DMS79 (cell line): ENCODE measurements around the gene NAA60.
"Not testable (repeated sequence)": the region's sequence is repeated elsewhere in the genome, so short reads cannot be mapped to it uniquely, and the experiment has no call there.

Source experiments
- DNase-seq: peaks from one replicate; lab custom pipeline; 2025; lab: John Stamatoyannopoulos, UW

Gene NAA60

DNA sequence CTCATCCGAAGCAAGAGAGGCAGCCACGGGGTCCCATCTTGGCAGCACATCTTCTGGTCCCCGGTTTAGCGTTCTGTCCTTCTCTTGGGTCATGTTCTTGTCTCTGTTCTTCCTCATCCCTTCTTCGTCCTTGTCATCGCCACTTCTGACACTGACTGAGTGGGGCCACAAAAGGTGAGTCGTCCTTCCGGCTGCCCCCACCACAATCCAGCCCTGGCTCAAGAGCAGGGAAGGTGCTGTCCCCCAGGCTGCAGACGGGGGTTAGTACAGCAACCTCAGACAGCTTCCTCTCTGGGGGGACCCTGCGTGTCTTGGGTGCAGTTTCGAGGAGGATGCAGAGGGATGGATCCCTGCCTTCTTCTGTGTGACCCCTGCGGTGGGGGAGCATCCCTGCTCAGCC is 21.8 kb downstream of the NAA60 start:
- no peak for DNase-seq

GRCh38 chr16:3465911-3466584 is 22.6 kb downstream of the NAA60 start:
- no peak for DNase-seq

- no peak for DNase-seq
Observed at GRCh38 chr16:3467182-3467581, 23.7 kb downstream of the NAA60 start.

DNA sequence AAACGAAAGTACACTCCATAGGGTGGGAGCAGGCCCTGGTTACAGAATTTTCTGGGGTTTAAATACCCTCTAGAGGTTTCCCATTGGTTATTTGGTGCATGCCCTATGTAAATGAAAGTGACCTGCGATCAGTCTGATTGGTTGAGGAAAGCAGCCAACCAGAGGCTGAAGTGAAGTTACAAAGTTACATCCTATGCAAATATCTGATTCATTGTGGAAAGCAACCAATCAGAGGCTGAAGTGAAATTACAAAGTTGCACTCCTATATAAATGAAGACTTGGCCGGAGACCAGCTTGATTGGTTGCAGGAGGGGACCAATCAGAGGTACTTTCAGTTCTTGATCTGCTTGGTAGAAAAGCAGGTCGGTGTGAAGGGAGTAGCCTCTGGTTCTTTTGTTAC is 24.4 kb downstream of the NAA60 start:
- no peak for DNase-seq

DNA sequence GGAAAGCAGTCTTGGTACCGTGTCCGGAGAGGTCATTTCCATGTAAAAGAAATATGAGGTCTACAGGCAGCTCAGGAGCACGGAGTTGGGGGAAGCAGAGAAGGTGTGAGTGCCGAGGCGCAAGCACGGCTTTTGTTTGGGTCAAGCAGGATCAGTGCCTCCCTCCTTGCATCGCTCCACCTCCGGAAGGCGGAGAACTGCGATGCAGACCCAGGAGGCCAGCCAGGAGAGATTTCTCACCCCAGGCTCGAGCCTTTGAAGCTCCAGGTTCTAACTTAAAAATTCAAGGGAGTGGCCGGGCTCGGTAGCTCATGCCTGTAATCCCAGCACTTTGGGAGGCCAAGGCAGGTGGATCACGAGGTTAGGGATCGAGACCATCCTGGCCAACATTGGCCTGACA is 25.0 kb downstream of the NAA60 start:
- DNase-seq = no peak

DNA sequence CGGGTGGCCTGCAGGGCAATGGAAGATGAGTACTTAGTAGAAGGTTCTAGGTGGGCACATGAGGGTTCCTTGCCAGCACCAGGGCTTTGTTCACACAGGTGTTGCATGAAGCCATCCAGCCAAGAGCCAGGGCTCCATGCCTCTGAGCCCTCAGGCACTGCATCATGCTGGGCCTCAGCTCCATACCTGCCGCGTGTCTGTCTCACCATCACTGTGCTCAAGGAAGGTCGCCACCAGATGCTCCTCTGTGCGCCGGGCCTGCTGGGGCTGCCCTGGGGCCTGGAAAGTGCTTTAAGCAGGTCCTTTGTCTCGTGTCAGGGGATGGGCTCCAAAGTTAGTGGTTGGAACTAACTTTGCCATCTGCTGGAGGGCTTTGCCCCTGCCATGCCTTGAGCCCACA is 26.3 kb downstream of the NAA60 start:
- DNase-seq = no peak

DNA sequence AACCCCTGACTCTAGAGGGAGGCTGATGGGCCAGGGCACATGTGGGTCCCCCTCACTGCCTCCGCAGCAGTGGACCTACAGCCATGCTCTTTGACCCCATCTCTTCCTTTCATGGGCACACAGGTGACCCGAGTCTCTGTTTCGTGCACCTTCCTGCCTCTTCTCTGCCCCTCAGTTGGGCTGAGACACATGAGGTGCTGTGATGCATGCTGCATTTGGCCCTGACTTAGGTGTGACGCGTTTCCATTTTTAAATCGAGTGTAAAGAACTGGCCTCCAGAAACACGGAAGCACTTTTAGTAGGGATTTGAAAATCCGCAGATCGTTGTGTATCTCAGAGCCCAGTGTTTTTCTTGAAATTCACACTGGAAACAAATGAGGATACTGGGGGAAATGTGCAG is 27.2 kb downstream of the NAA60 start:
- DNase-seq = no peak

DNA sequence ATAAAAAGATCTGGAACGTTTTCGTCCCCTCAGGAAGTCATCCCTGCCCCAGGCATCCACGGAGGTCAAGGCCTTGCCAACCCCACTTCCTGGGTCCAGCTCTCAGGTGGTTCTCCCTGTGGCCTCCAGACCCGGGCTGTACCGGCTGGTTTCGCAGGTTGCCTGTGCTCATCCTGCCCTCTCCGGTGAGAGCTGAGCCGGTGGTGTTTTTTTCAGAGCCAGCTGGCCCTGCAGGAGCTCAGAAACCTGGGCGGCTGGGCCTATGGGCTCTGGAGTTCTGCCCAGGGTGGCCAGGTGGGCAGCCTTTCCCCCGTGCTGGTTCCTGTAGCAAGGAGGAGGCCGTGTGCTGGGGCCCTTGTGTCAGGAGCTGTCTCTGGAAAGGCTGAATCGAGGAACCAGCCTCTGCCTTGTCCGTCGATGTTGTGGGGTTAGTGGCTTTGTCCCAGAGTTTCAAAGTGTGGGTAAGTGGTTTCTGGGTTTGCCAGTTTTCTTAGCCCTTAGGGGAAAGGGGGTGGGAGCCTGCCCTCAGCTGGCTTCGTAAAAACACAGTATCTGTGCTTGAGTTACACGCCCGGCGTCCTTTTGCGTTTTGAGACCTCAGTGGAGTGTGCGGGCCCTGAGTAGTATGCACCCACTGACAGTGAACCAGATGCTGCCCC is 28.2 kb downstream of the NAA60 start:
- DNase-seq = no peak

- no peak for DNase-seq
Observed at GRCh38 chr16:3472878-3473595, 29.6 kb downstream of the NAA60 start.

GRCh38 chr16:3473596-3473943 is 30.1 kb downstream of the NAA60 start:
- DNase-seq = not testable (repeated sequence)

DNA sequence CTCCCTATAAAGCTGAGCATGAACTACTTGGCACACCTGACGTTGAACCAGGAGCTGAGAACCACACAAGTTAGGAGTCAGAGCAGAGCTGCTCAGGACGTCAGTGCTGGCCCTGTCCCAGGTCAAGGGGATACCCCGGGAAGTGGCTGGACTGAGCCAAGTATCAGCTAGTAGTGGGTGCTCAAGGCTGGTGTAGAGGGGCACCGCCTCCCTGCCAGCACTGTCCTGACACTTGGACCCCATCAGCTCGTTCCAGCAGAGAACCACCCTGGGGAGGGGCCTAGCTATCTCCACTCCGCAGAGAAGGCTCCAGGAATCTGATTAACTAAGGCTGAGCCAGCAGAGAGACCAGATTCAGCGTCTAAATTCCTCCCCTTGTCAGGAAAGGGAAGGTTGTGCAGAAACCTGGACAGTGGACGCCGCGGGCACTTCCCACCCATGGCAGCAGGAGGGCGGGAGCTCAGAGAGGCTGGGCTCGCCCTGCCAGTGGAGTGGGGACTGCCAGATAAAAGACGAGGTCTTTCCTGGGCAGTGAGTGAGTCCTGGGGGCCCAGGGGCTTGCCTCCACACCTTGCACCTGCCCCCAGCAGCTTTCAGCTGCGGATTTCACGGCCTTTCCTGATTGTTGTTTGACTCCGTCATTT is 30.8 kb downstream of the NAA60 start:
- DNase-seq = no peak

- not testable (repeated sequence) for DNase-seq
Observed at GRCh38 chr16:3474870-3475269, 31.4 kb downstream of the NAA60 start.

- no peak for DNase-seq
Observed at GRCh38 chr16:3475604-3476375, 32.3 kb downstream of the NAA60 start.

DNA sequence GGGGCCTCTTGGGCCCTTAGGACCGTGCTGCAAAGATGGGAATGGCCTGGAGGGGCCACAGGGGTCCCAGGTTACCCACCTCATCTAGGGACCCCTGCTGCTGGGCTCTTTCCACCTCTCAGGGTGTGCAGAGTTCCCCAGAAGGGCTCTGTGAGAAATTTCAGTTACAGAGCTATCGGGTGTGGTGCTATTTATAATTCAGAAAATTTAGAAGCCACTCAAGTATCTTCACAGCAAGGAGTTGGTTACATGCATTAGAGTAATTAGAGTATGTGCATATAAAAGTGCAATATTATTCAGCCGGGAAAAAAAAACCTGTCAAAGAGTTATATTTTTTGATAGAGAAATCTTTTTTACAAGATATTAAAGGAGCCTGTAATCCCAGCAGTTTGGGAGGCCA is 32.9 kb downstream of the NAA60 start:
- DNase-seq = no peak

DNA sequence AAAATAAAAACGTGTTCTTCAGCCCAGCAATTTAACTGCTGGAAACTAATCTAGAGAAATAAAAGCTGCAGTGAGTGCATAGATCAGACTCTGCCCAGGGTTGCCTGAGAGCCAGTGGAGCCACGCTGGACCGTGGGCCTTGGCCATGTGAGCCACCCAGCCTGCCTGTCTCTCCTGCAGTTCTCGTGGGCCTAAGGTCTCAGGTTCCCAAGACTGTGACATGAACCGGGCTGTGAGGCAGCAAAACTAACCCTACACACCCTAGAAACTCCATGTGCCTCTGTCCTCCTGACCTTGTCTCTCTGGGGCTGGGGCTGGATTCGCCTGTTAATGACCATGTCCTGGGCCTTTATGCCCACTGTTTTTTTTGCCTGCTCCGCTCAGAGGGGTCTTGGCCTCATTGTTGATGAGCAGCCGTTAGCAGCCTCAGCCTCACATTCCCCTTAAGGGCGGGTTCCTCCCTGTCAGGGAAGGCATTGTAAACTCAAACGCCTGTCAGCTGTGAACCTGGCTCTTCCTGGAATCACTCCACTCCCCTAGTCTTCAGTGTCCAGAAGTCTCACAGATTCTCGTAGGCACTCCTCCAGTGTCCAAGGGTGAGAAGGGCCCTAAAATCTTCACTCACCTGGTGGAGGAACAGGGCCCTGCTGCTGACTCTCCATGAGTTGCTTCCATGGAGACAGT is 34.9 kb downstream of the NAA60 start:
- no peak for DNase-seq

DNA sequence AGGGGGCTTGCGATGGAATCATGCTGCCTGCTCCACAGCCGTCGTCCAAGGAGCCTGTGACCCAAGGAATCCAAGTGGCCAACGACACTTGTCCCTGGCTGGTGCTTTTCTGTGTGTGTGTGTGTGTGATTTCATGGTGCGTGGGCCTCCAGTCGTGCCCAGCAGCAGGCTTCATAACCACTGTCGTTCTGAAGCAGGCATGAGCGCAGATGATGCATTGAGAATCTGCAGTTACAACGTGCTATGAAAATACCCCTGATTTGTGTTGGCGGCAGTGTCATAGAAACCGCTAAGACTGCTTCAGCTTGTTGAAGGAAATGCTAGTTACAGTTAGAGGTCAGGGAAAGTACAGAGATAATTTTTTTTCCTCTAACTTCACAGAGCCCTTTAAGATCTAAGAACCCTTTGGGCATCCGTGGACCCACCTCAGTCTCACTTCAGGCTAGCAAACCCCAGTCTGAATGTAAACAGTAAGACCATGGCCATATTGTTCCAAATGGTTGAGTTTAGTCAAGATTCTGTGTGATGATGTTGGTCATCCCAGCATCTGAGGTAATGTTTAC is 36.3 kb downstream of the NAA60 start:
- no peak for DNase-seq

GRCh38 chr16:3480901-3481695 is 37.6 kb downstream of the NAA60 start:
- no peak for DNase-seq

GRCh38 chr16:3481696-3482658 is 38.5 kb downstream of the NAA60 start:
- DNase-seq = no peak

- DNase-seq = no peak
Observed at GRCh38 chr16:3482659-3483241, 39.3 kb downstream of the NAA60 start.
